Astrocyte of the spinal cord (primary cell): ENCODE data around the gene ZBTB1.

Source experiments
- DNase-seq: peaks from one replicate; pipeline ENCODE4 v3.0.0; 2011; ENCODE audit warnings: low read depth, low spot score
- H3K4me3 ChIP-seq: 2 replicates; pipeline ENCODE4 v1.5.1; 2011; ENCODE audit warnings: low read depth, mild to moderate bottlenecking, low read length, moderate library complexity
- CTCF ChIP-seq: IDR thresholded peaks from 2 replicates; pipeline ENCODE4 v1.5.1; 2012; ENCODE audit warnings: low read depth, mild to moderate bottlenecking, low read length, inconsistent platforms
- in situ Hi-C: cut with HindIII; loops from 2 replicates; pipeline ENCODE4 v1.10.0; 2017; ENCODE audit warnings: low sequenced_read_pairs

ZBTB1 gene

GRCh38 chr14:64540208-64541202, 35.9 kb downstream of the ZBTB1 start, which contains the start of gene HSPA2:
Gene HSPA2, plus strand, starts transcription at chr14:64540741. Its CDS starts 109 bp downstream, at chr14:64540850.
- DNase-seq, result peak; percentile 100
- H3K4me3 ChIP-seq, result peak within 1 kb of the TSS; percentile 52
- peak; percentile 86 for TF ChIP-seq CTCF
- in situ Hi-C loops, result no loop called here

DNA sequence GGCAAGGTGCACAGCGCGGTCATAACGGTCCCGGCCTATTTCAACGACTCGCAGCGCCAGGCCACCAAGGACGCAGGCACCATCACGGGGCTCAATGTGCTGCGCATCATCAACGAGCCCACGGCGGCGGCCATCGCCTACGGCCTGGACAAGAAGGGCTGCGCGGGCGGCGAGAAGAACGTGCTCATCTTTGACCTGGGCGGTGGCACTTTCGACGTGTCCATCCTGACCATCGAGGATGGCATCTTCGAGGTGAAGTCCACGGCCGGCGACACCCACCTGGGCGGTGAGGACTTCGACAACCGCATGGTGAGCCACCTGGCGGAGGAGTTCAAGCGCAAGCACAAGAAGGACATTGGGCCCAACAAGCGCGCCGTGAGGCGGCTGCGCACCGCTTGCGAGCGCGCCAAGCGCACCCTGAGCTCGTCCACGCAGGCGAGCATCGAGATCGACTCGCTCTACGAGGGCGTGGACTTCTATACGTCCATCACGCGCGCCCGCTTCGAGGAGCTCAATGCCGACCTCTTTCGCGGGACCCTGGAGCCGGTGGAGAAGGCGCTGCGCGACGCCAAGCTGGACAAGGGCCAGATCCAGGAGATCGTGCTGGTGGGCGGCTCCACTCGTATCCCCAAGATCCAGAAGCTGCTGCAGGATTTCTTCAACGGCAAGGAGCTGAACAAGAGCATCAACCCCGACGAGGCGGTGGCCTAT, 36.8 kb downstream of the ZBTB1 start:
- no peak for TF ChIP-seq CTCF
- DNase-seq, result no peak
- peak overlapping the region; percentile 34 for H3K4me3 ChIP-seq
- in situ Hi-C loops, result no loop called here

GRCh38 chr14:64541972-64542835, 37.6 kb downstream of the ZBTB1 start:
- no peak for DNase-seq
- H3K4me3 ChIP-seq, result peak overlapping the region; percentile 34
- in situ Hi-C loops, result no loop called here
- no peak for TF ChIP-seq CTCF

DNA sequence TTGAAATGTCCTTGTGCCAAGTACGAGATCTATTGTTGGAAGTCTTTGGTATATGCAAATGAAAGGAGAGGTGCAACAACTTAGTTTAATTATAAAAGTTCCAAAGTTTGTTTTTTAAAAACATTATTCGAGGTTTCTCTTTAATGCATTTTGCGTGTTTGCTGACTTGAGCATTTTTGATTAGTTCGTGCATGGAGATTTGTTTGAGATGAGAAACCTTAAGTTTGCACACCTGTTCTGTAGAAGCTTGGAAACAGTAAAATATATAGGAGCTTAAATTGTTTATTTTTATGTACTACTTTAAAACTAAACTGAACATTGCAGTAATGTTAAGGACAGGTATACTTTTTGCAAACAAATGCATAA, 38.2 kb downstream of the ZBTB1 start:
- in situ Hi-C loops, result no loop called here
- TF ChIP-seq CTCF, result no peak
- DNase-seq, result no peak
- peak overlapping the region; percentile 34 for H3K4me3 ChIP-seq

DNA sequence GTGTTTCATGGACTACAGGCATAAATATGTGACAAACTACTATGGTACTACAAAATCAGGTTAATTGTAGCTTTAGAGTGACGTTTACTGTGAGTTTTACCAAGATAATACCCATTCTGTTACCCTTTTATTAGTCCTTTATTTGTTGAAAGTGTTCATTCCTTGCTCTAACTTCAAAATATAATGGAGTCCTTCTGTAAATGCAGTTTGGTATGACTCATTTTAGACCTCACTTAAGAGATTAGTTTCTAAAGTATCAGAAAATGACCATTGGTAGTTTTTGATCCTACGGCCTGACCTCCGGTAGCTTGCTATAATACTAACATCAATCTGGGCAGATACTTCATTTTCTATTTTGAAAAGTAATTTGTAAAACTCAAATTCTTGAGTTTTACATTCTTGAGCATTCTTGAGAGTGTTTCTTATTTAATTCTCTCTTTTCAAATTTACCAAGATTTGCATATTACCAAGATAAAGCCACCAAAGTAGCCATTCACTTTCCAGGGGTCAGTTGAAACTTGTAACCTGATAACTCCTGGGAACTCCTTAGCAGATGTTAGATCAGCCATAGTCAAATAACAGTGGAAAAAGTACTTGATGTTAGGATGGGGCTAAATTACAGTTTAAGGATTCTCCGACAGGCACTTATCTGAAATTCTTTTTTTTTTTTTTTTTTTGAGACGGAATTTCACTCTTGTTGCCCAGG, 40.2 kb downstream of the ZBTB1 start:
- no peak overlapping the region for H3K4me3 ChIP-seq
- no peak for TF ChIP-seq CTCF
- DNase-seq, result no peak
- in situ Hi-C loops, result no loop called here
